Endothelial cell of umbilical vein (primary cell): ENCODE results near the gene SLC12A2. TPM values are rescaled to one million over a fixed set of nuclear protein-coding genes. Genes with fewer than 3 reads are reported as not detected.

Experiments used
- BruUV-seq: library from RNA; stranded (reverse); fragments of 400-500 nt; replicated peaks from 2 replicates; lab custom pipeline; 2021; lab: Mats Ljungman, UMichigan
- CTCF ChIA-PET: fragments of 300-600, 350-600 bp; sonication (Branson Sonifier 250); formaldehyde crosslinking; loops from one replicate; lab custom pipeline; 2021; ENCODE audit warnings: antibody characterized with exemption, inconsistent platforms; lab: Charles Lee
- POLR2A ChIA-PET: fragments of 300-600, 350-600 bp; sonication (Branson Sonifier 250); formaldehyde crosslinking; loops from one replicate; lab custom pipeline; 2021; ENCODE audit warnings: antibody characterized with exemption, inconsistent platforms; lab: Charles Lee
- DNase-seq: peaks from one replicate; pipeline ENCODE4 v3.0.0-alpha.2; 2011; ENCODE audit warnings: low read depth, low spot score
- FAIRE-seq: peaks from 2 replicates; lab custom pipeline; 2011; peaks lifted over from hg19 to GRCh38; lab: Jason Lieb, UNC
- H2AFZ ChIP-seq: 2 replicates; pipeline ENCODE4 v1.6.0; 2012; ENCODE audit warnings: low read depth, low read length, control low read depth, inconsistent platforms
- H3K27ac ChIP-seq: 2 replicates; pipeline ENCODE4 v1.5.1; 2011; ENCODE audit warnings: low read depth, mild to moderate bottlenecking, control low read depth, low read length, moderate library complexity; ENCODE audit not compliant: insufficient read depth
- H3K27me3 ChIP-seq, 2 experiments: 2 replicates each; pipeline versions ENCODE4 v1.6.0 to v1.6.1; 2011; ENCODE audit warnings: low read length in 2 of 2, mixed read lengths in 1 of 2; ENCODE audit not compliant: control insufficient read depth in 2 of 2, insufficient read depth in 2 of 2
- H3K36me3 ChIP-seq, 2 experiments: 2 replicates in 1 of 2; 3 replicates in 1 of 2; pipeline ENCODE4 v1.5.1; 2011; ENCODE audit warnings: low read length in 2 of 2, mild to moderate bottlenecking in 1 of 2, moderate library complexity in 1 of 2; ENCODE audit not compliant: control insufficient read depth in 2 of 2, insufficient read depth in 2 of 2; ENCODE audit errors: extremely low read depth in 1 of 2
- H3K4me1 ChIP-seq: 3 replicates; pipeline ENCODE4 v1.5.1; 2011; ENCODE audit warnings: mild to moderate bottlenecking, low read length; ENCODE audit not compliant: control insufficient read depth, insufficient read depth; ENCODE audit errors: extremely low read depth
- H3K4me2 ChIP-seq: 2 replicates; pipeline ENCODE4 v1.6.1; 2011; ENCODE audit warnings: low read length, control low read depth, mixed read lengths; ENCODE audit not compliant: insufficient read depth
- H3K4me3 ChIP-seq, 3 experiments: fragments of 200-600 bp in 1 of 3; sonication (generic), shearing (Covaris generic) in 1 of 3; replicated peaks in 1 of 3; 2 replicates each; pipeline ENCODE4 v1.5.1; 2011 to 2016; ENCODE audit warnings: control low read depth in 3 of 3, low read length in 3 of 3, mild to moderate bottlenecking in 2 of 3, inconsistent platforms in 1 of 3, low read depth in 1 of 3, moderate library complexity in 1 of 3; ENCODE audit not compliant: insufficient read depth in 1 of 3
- H3K79me2 ChIP-seq: 2 replicates; pipeline ENCODE4 v1.6.0; 2012; ENCODE audit warnings: low read length, inconsistent platforms; ENCODE audit not compliant: control insufficient read depth, insufficient read depth
- H3K9ac ChIP-seq: replicated peaks from 2 replicates; pipeline ENCODE3; 2011; ENCODE audit warnings: low read length, control low read depth; ENCODE audit not compliant: insufficient read depth; ENCODE audit errors: extremely low read depth
- H3K9me1 ChIP-seq: replicated peaks from 3 replicates; pipeline ENCODE4 v1.6.0; 2011; ENCODE audit warnings: mild to moderate bottlenecking, low read length; ENCODE audit not compliant: control insufficient read depth, insufficient read depth; ENCODE audit errors: extremely low read depth
- H3K9me3 ChIP-seq: replicated peaks from 2 replicates; pipeline ENCODE4 v1.5.1; 2012; ENCODE audit warnings: low read length, inconsistent platforms; ENCODE audit not compliant: control insufficient read depth, insufficient read depth
- H4K20me1 ChIP-seq: replicated peaks from 2 replicates; pipeline ENCODE3; 2011; ENCODE audit warnings: mild to moderate bottlenecking, low read length; ENCODE audit not compliant: control insufficient read depth, insufficient read depth; ENCODE audit errors: extremely low read depth
- EZH2 ChIP-seq: IDR thresholded peaks from 2 replicates; pipeline ENCODE4 v1.6.1; 2012; ENCODE audit warnings: borderline replicate concordance, low read depth, mild to moderate bottlenecking, moderate library complexity, low read length, inconsistent platforms; ENCODE audit not compliant: severe bottlenecking
- FOS ChIP-seq: IDR thresholded peaks from 2 replicates; pipeline ENCODE4 v1.6.1; 2011; ENCODE audit warnings: mild to moderate bottlenecking, low read length, moderate library complexity, borderline replicate concordance; ENCODE audit not compliant: insufficient read depth
- GATA2 ChIP-seq: IDR thresholded peaks from 2 replicates; pipeline ENCODE4 v1.7.0; 2011; ENCODE audit warnings: low read depth, mild to moderate bottlenecking, moderate library complexity, mixed read lengths, low read length; ENCODE audit not compliant: insufficient read length, insufficient read depth
- JUN ChIP-seq: IDR thresholded peaks from 2 replicates; pipeline ENCODE4 v1.6.1; 2011; ENCODE audit warnings: borderline replicate concordance, low read depth; ENCODE audit not compliant: insufficient read length, insufficient read depth
- MYC ChIP-seq: IDR thresholded peaks from one replicate; pipeline ENCODE4 v1.6.1; 2011; ENCODE audit warnings: mild to moderate bottlenecking, low read depth, low read length
- POLR2A ChIP-seq: IDR thresholded peaks from 2 replicates; pipeline ENCODE4 v1.6.1; 2012; ENCODE audit warnings: low read depth, mild to moderate bottlenecking, control low read depth, low read length
- POLR2AphosphoS5 ChIP-seq: IDR thresholded peaks from 2 replicates; pipeline ENCODE4 v1.6.1; 2012; ENCODE audit warnings: low read depth, mild to moderate bottlenecking, control low read depth, low read length, moderate library complexity; ENCODE audit not compliant: insufficient read depth
- dilution Hi-C: fragments of 300-500 bp; cut with MboI; formaldehyde crosslinking; loops from one replicate; pipeline ENCODE4 v1.15.0; 2019; ENCODE audit warnings: low sequenced_read_pairs; ENCODE audit not compliant: extremely low pct_ligation_motif_present
- intact Hi-C: fragments of 100-400 bp; cut with micrococcal nuclease; formaldehyde crosslinking; loops from one replicate; pipeline ENCODE4 v1.10.0; 2022
- polyA plus RNA-seq, 4 experiments: library from polyadenylated mRNA; depleted of rRNA in 3 of 4; stranded (reverse) in 3 of 4; unstranded in 1 of 4; fragments of >200 nt; gene quantifications; 2 replicates each; pipeline versions ENCODE4 v1.2.1 to v1.2.3, GENCODE V29; 2011 to 2012; ENCODE audit warnings: missing spikeins in 1 of 4
- total RNA-seq: library from RNA; stranded (reverse); gene quantifications from 2 replicates; pipeline ENCODE4 v1.2.3, GENCODE V29; 2021
- TF ChIP-seq, protein P1 (sequence below): IDR thresholded peaks from 2 replicates; pipeline ENCODE4 v1.6.1; 2011; ENCODE audit not compliant: insufficient read depth, insufficient read length
- TF ChIP-seq, protein P2 (sequence below), 2 donors: IDR thresholded peaks; 1 replicate in 1 of 2; 2 replicates in 1 of 2; pipeline ENCODE4 v1.5.1; 2011; ENCODE audit warnings: low read length in 2 of 2, mild to moderate bottlenecking in 2 of 2, moderate library complexity in 2 of 2, control low read depth in 1 of 2, inconsistent platforms in 1 of 2, low read depth in 1 of 2; ENCODE audit not compliant: insufficient read depth in 1 of 2; ENCODE audit errors: extremely low read depth in 1 of 2

SLC12A2 gene
- total and polyA plus RNA-seq, 2 donors (not counting 3 experiments of a cell fraction or from before 2014, with no cell fraction given), result 11.0 to 59.5 TPM

DNA sequence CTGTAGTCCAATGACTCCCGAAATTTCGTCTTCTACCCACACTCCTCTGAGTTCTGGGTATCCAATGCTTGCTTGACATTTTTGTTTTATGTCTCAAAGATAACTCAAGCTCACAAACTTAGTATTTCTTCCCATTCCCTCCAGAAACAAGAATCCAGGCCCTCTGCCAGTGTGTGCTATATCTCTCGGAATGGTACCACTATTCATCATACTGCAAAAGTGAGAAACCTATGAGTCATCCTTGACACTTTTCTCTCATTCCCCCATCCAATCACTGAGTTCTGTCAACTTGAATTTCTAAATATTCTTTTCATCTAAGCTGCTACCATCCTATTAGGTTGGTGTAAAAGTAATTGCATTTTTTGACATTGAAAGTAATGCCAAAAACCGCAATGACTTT is 9.8 kb downstream of the SLC12A2 start:
- ChIA-PET POLR2A (no interaction called here), CTCF (interaction anchor here (1.2 to 1.7 kb wide), 5 partner anchors 10 to 337 kb away, joined by 3 to 8 read pairs (median 4); partner anchors contain the start of gene SLC12A2)
- Histone ChIP-seq H3K27me3 (no peaks in the 10 kb centered on the region), H3K9ac (no peak overlapping the region), H3K4me1 (peaks cover 20% of the 10 kb centered on the region), H3K4me3 (no peak overlapping the region), H3K4me2 (peak overlapping the region; percentile 34), H3K9me3 (peaks cover 2% of the 10 kb centered on the region), H3K79me2 (peaks cover 57% of the 10 kb centered on the region), H4K20me1 (peaks cover 9% of the 10 kb centered on the region), H3K9me1 (no peaks in the 10 kb centered on the region), H2AFZ (no peak overlapping the region), H3K27ac (peak overlapping the region; percentile 19), H3K36me3 (no peaks in the 10 kb centered on the region)
- dilution Hi-C loops, result no loop called here
- TF ChIP-seq JUN, result peak; percentile 63
- TF ChIP-seq, protein P1, sequence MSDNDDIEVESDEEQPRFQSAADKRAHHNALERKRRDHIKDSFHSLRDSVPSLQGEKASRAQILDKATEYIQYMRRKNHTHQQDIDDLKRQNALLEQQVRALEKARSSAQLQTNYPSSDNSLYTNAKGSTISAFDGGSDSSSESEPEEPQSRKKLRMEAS, result no peak
- no TSS peak for BruUV-seq
- FAIRE-seq (no peak), DNase-seq (no peak)
- intact Hi-C loops, result no loop called here

DNA sequence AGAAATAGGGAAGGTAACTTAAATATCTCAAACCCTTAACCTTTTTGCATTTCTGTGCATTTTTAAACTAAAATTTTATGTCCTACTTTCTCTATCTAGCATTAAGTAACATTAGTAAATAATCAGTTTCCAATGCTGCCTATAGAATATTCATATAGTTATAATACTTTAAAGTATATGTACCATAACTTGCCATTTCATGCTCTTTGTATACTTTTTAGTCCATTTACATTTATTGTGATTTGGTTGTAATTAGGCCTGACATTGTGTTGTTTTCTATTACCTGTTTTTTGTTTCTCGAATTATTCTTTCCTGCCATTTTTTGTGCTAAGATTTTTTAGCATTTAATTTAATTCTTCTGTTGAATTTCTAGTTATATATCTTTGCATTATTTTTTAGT is 13.7 kb downstream of the SLC12A2 start:
- BruUV-seq, result no TSS peak

More for the DNA sequence above, 13.7 kb downstream of the SLC12A2 start:
- Histone ChIP-seq H3K4me2 (no peak overlapping the region), H3K9ac (no peak overlapping the region), H3K9me1 (no peaks in the 10 kb centered on the region), H3K36me3 (no peaks in the 10 kb centered on the region), H2AFZ (no peak overlapping the region), H3K9me3 (peaks cover 2% of the 10 kb centered on the region), H3K4me1 (peaks cover 15% of the 10 kb centered on the region), H4K20me1 (peaks cover 9% of the 10 kb centered on the region), H3K4me3 (no peak overlapping the region), H3K79me2 (peaks cover 49% of the 10 kb centered on the region), H3K27me3 (no peaks in the 10 kb centered on the region), H3K27ac (no peak overlapping the region)
- DNase-seq (no peak), FAIRE-seq (no peak)
- ChIA-PET CTCF (no interaction called here), POLR2A (no interaction called here)
- dilution Hi-C loops (no loop called here), intact Hi-C loops (no loop called here)
- TF ChIP-seq JUN (no peak), FOS (no peak), POLR2AphosphoS5 (no peak), EZH2 (no peak), POLR2A (no peak), MYC (no peak), GATA2 (no peak)
- TF ChIP-seq, protein P1, result no peak
- TF ChIP-seq, protein P2, sequence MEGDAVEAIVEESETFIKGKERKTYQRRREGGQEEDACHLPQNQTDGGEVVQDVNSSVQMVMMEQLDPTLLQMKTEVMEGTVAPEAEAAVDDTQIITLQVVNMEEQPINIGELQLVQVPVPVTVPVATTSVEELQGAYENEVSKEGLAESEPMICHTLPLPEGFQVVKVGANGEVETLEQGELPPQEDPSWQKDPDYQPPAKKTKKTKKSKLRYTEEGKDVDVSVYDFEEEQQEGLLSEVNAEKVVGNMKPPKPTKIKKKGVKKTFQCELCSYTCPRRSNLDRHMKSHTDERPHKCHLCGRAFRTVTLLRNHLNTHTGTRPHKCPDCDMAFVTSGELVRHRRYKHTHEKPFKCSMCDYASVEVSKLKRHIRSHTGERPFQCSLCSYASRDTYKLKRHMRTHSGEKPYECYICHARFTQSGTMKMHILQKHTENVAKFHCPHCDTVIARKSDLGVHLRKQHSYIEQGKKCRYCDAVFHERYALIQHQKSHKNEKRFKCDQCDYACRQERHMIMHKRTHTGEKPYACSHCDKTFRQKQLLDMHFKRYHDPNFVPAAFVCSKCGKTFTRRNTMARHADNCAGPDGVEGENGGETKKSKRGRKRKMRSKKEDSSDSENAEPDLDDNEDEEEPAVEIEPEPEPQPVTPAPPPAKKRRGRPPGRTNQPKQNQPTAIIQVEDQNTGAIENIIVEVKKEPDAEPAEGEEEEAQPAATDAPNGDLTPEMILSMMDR (IDR thresholded peaks at IDR 0.05; ENCODE audit: extremely low read depth in 1 of 2, insufficient read depth in 1 of 2, low read depth in 1 of 2, low read length in 2 of 2), result no peak
